H9 (cell line): ENCODE data around the gene MON2. TPM values are rescaled to one million over a fixed set of nuclear protein-coding genes. Genes with fewer than 3 reads are reported as not detected.

ENCODE experiments used
- DNase-seq: peaks from one replicate; pipeline ENCODE4 v3.0.0-alpha.2; 2017
- H2AFZ ChIP-seq: one replicate; pipeline ENCODE4 v1.6.1; 2013; ENCODE audit warnings: mild to moderate bottlenecking, low read length, control low read depth, moderate library complexity
- H2AK5ac ChIP-seq: 2 replicates; pipeline ENCODE4 v1.6.1; 2013; ENCODE audit warnings: low read length, control low read depth, mixed read lengths; ENCODE audit not compliant: insufficient read length
- H2BK120ac ChIP-seq: one replicate; pipeline ENCODE4 v1.6.1; 2013; ENCODE audit warnings: low read depth, mild to moderate bottlenecking, low read length, control low read depth, inconsistent platforms; ENCODE audit not compliant: poor library complexity, severe bottlenecking
- H2BK12ac ChIP-seq: 2 replicates; pipeline ENCODE4 v1.6.1; 2013; ENCODE audit warnings: low read length, control low read depth, mixed read lengths, low read depth; ENCODE audit not compliant: insufficient read length
- H2BK15ac ChIP-seq: 2 replicates; pipeline ENCODE4 v1.6.1; 2013; ENCODE audit warnings: low read depth, low read length, control low read depth
- H2BK20ac ChIP-seq: one replicate; pipeline ENCODE4 v1.6.1; 2013; ENCODE audit warnings: low read depth, mild to moderate bottlenecking, low read length, control low read depth, inconsistent platforms; ENCODE audit not compliant: poor library complexity, severe bottlenecking
- H2BK5ac ChIP-seq: 2 replicates; pipeline ENCODE4 v1.6.1; 2013; ENCODE audit warnings: low read length, control low read depth, mixed read lengths; ENCODE audit not compliant: insufficient read length
- H3K14ac ChIP-seq: 2 replicates; pipeline ENCODE4 v1.6.1; 2013; ENCODE audit warnings: low read length, control low read depth; ENCODE audit not compliant: insufficient read depth
- H3K18ac ChIP-seq: 2 replicates; pipeline ENCODE4 v1.6.1; 2013; ENCODE audit warnings: low read depth, mild to moderate bottlenecking, mixed read lengths, low read length, control low read depth; ENCODE audit not compliant: insufficient read length
- H3K23ac ChIP-seq: 2 replicates; pipeline ENCODE4 v1.6.1; 2013; ENCODE audit warnings: low read length, control low read depth, mixed read lengths, low read depth; ENCODE audit not compliant: insufficient read length
- H3K23me2 ChIP-seq: 2 replicates; pipeline ENCODE4 v1.6.1; 2013; ENCODE audit warnings: low read depth, mild to moderate bottlenecking, mixed read lengths, low read length, control low read depth; ENCODE audit not compliant: insufficient read length, poor library complexity, severe bottlenecking
- H3K27ac ChIP-seq: 2 replicates; pipeline ENCODE4 v1.5.1; 2013; ENCODE audit warnings: low read length, control low read depth, mixed read lengths, low read depth; ENCODE audit not compliant: insufficient read length
- H3K27me3 ChIP-seq: 2 replicates; pipeline ENCODE4 v1.6.1; 2013; ENCODE audit warnings: low read length, control low read depth, inconsistent platforms; ENCODE audit not compliant: insufficient read depth
- H3K4ac ChIP-seq: 2 replicates; pipeline ENCODE4 v1.6.1; 2013; ENCODE audit warnings: low read depth, mild to moderate bottlenecking, control low read depth, inconsistent platforms, low read length, moderate library complexity
- H3K4me1 ChIP-seq: 2 replicates; pipeline ENCODE4 v1.6.1; 2013; ENCODE audit warnings: low read length, control low read depth, inconsistent platforms; ENCODE audit not compliant: insufficient read depth
- H3K4me2 ChIP-seq: 2 replicates; pipeline ENCODE4 v1.6.1; 2013; ENCODE audit warnings: low read length, control low read depth, mixed read lengths; ENCODE audit not compliant: insufficient read length, insufficient read depth
- H3K56ac ChIP-seq: 2 replicates; pipeline ENCODE4 v1.6.1; 2013; ENCODE audit warnings: low read depth, mild to moderate bottlenecking, mixed read lengths, low read length, control low read depth; ENCODE audit not compliant: insufficient read length
- H3K79me1 ChIP-seq: 2 replicates; pipeline ENCODE4 v1.6.1; 2013; ENCODE audit warnings: low read depth, mild to moderate bottlenecking, moderate library complexity, low read length, control low read depth, inconsistent platforms; ENCODE audit not compliant: insufficient read depth, poor library complexity, severe bottlenecking
- H3K79me2 ChIP-seq: 2 replicates; pipeline ENCODE4 v1.6.1; 2013; ENCODE audit warnings: low read length, control low read depth, inconsistent platforms; ENCODE audit not compliant: insufficient read depth
- H3K9ac ChIP-seq: 2 replicates; pipeline ENCODE4 v1.6.1; 2013; ENCODE audit warnings: low read length, control low read depth, mixed read lengths; ENCODE audit not compliant: insufficient read length; ENCODE audit errors: extremely low read depth
- H3K9me3 ChIP-seq: one replicate; pipeline ENCODE4 v1.6.1; 2013; ENCODE audit warnings: low read depth, low read length, inconsistent platforms; ENCODE audit not compliant: control insufficient read depth
- H3T11ph ChIP-seq: one replicate; pipeline ENCODE4 v1.6.1; 2013; ENCODE audit warnings: mild to moderate bottlenecking, low read length, control low read depth, inconsistent platforms
- H4K20me1 ChIP-seq: one replicate; pipeline ENCODE4 v1.6.1; 2013; ENCODE audit not compliant: control insufficient read depth, insufficient read length, insufficient read depth
- H4K5ac ChIP-seq: 2 replicates; pipeline ENCODE4 v1.6.1; 2013; ENCODE audit warnings: low read depth, mild to moderate bottlenecking, mixed read lengths, low read length, control low read depth; ENCODE audit not compliant: insufficient read length
- H4K8ac ChIP-seq: replicated peaks from 2 replicates; pipeline ENCODE4 v1.6.1; 2013; ENCODE audit warnings: low read length, control low read depth, mixed read lengths, low read depth; ENCODE audit not compliant: insufficient read length
- H4K91ac ChIP-seq: 2 replicates; pipeline ENCODE4 v1.6.1; 2013; ENCODE audit warnings: low read depth, mild to moderate bottlenecking, moderate library complexity, mixed read lengths, low read length, control low read depth; ENCODE audit not compliant: insufficient read length
- H3K27ac Mint-ChIP-seq, 3 experiments: 2 replicates in 2 of 3; 3 replicates in 1 of 3; pipeline ENCODE4 v1.8.0; 2020 to 2021; ENCODE audit warnings: mixed read lengths in 3 of 3, mild to moderate bottlenecking in 1 of 3, moderate library complexity in 1 of 3
- H3K27me3 Mint-ChIP-seq: 2 replicates; pipeline ENCODE4 v1.8.0; 2021; ENCODE audit warnings: low read depth, mild to moderate bottlenecking, moderate library complexity, mixed read lengths
- H3K36me3 Mint-ChIP-seq, 3 experiments: 2 replicates in 2 of 3; 3 replicates in 1 of 3; pipeline ENCODE4 v1.8.0; 2020 to 2021; ENCODE audit warnings: low read depth in 3 of 3, mixed read lengths in 3 of 3; ENCODE audit not compliant: insufficient read depth in 1 of 3
- H3K4me1 Mint-ChIP-seq, 2 experiments: 2 replicates each; pipeline ENCODE4 v1.8.0; 2020; ENCODE audit warnings: mixed read lengths in 2 of 2
- H3K4me3 Mint-ChIP-seq, 2 experiments: 2 replicates in 1 of 2; 3 replicates in 1 of 2; pipeline ENCODE4 v1.8.0; 2020 to 2021; ENCODE audit warnings: mild to moderate bottlenecking in 2 of 2, mixed read lengths in 2 of 2, moderate library complexity in 1 of 2
- H3K9me3 Mint-ChIP-seq, 2 experiments: 2 replicates in 1 of 2; 3 replicates in 1 of 2; pipeline ENCODE4 v1.8.0; 2020; ENCODE audit warnings: mild to moderate bottlenecking in 2 of 2, mixed read lengths in 2 of 2, moderate library complexity in 1 of 2
- CTCF ChIP-seq: fragments of 200-600 bp; sonication (generic); conservative IDR thresholded peaks from 3 replicates; pipeline ENCODE4 v1.8.0; 2021; ENCODE audit warnings: antibody characterized with exemption, mild to moderate bottlenecking
- WGBS: extraction: QIAGEN DNeasy Blood & Tissue Kit; methylation state at CpG from one replicate; pipeline ENCODE4 v1.1.7; 2013; ENCODE audit warnings: missing lambda C conversion rate, low lambda C conversion rate, mixed read lengths; ENCODE audit not compliant: insufficient read length; ENCODE audit errors: extremely low coverage; 5-methylcytosine and 5-hydroxymethylcytosine counted together
- total RNA-seq: library from RNA; stranded (reverse); gene quantifications from 2 replicates; pipeline ENCODE4 v1.2.1, GENCODE V29; 2021

MON2 gene
- total RNA-seq, 1 experiment from 2014 or later: 21.9 TPM

DNA sequence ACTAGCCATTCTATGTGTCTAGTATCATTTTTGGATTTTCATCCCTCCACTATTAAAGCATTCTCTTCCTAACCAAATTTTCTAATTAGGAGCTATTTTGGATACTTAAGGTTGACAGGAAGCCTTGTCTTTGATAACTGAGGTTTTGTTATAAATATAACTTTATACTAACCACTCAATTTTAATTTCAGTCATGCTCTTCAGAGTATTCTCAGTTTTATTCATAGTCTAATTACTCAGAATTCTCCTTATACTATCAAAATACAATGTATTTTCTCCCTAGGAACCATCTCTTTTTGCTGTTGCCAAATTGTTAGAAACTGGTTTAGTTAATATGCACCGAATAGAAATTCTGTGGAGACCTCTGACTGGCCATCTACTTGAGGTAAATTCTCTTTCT is 76.2 kb downstream of the MON2 start:
- Histone ChIP-seq H2AFZ (no peak overlapping the region), H3K27ac (no peak overlapping the region)

More for the DNA sequence above, 76.2 kb downstream of the MON2 start:
- no peaks in the 10 kb centered on the region for H3K9me3 ChIP-seq
- no peaks in the 10 kb centered on the region for H3K4me1 Mint-ChIP-seq
- no peak overlapping the region for H3K4me3 Mint-ChIP-seq
- no peak overlapping the region for H2BK15ac ChIP-seq
- H3K4ac ChIP-seq: no peak overlapping the region
- no peak overlapping the region for H3K14ac ChIP-seq
- H3K4me1 ChIP-seq: no peaks in the 10 kb centered on the region
- H3K4me2 ChIP-seq: no peak overlapping the region
- no peak overlapping the region for H4K8ac ChIP-seq
- H3K23me2 ChIP-seq: no peaks in the 10 kb centered on the region
- TF ChIP-seq CTCF: no peak
- no peak for DNase-seq
- H2BK12ac ChIP-seq: no peak overlapping the region
- H2BK5ac ChIP-seq: no peak overlapping the region
- H3K27me3 Mint-ChIP-seq: no peaks in the 10 kb centered on the region
- H3K18ac ChIP-seq: no peak overlapping the region
- no peaks in the 10 kb centered on the region for H3K79me2 ChIP-seq
- no peak overlapping the region for H2AK5ac ChIP-seq
- no peak overlapping the region for H2BK20ac ChIP-seq
- H3K23ac ChIP-seq: no peak overlapping the region
- no peaks in the 10 kb centered on the region for H3K9me3 Mint-ChIP-seq
- no peak overlapping the region for H3K9ac ChIP-seq
- no CpG with 5 or more reads among the region's 1 CpG for WGBS
- H3K79me1 ChIP-seq: no peaks in the 10 kb centered on the region
- H4K91ac ChIP-seq: no peak overlapping the region
- no peak overlapping the region for H4K5ac ChIP-seq
- H4K20me1 ChIP-seq: no peaks in the 10 kb centered on the region
- H3K36me3 Mint-ChIP-seq: peaks cover 0 to 23% (median 23%) of the 10 kb centered on the region in 3 experiments; a peak in 6 of 7 replicates
- H3K27ac Mint-ChIP-seq: no peak overlapping the region
- H2BK120ac ChIP-seq: no peak overlapping the region
- no peak overlapping the region for H3T11ph ChIP-seq
- no peak overlapping the region for H3K56ac ChIP-seq
- H3K27me3 ChIP-seq: no peaks in the 10 kb centered on the region
